HepG2 (cell line): ENCODE data around the gene COMT. TPM values are rescaled to one million over a fixed set of nuclear protein-coding genes. Genes with fewer than 3 reads are reported as not detected.

Experiments used
- ATAC-seq: fragments of 200-7000 bp; cut with Tn5 transposase; 3 replicates; pipeline ENCODE4 v1.9.1; 2020; ENCODE audit warnings: mild to moderate bottlenecking, moderate library complexity
- BruUV-seq: library from RNA; stranded (reverse); fragments of 400-500 nt; replicated peaks from 2 replicates; lab custom pipeline; 2021; lab: Mats Ljungman, UMichigan
- CTCF ChIA-PET: fragments of 300-600 bp; formaldehyde crosslinking; extraction: SDS; loops from one replicate; lab custom pipeline; 2021; ENCODE audit warnings: low total read pairs, inconsistent platforms, low intra/inter-chr PET ratio; lab: Yijun Ruan, JAX
- POLR2A ChIA-PET: fragments of 350-600 bp; sonication (Branson Sonifier 250); formaldehyde crosslinking; loops from one replicate; lab custom pipeline; 2020; ENCODE audit warnings: antibody characterized with exemption, inconsistent platforms; lab: Yijun Ruan, JAX
- DNase-seq: peaks from one replicate; pipeline ENCODE4 v3.0.0-alpha.2; 2015; ENCODE audit warnings: low spot score
- FAIRE-seq: peaks from 3 replicates; lab custom pipeline; 2011; peaks lifted over from hg19 to GRCh38; lab: Jason Lieb, UNC
- H2AFZ ChIP-seq: one replicate; pipeline ENCODE4 v1.6.1; 2011; ENCODE audit warnings: low read length, inconsistent platforms
- H3K27ac ChIP-seq: fragments of 300-600 bp; 3 replicates; pipeline ENCODE4 v1.8.0; 2011; ENCODE audit warnings: mixed run types, mild to moderate bottlenecking, mixed read lengths, low read length, inconsistent platforms; ENCODE audit not compliant: insufficient read depth; ENCODE audit errors: extremely low read length
- H3K27me3 ChIP-seq, 2 experiments: fragments of 200-600 bp in 1 of 2; 2 replicates in 1 of 2; 3 replicates in 1 of 2; pipeline versions ENCODE4 v1.6.0 to v1.8.0; 2011; ENCODE audit warnings: low read length in 2 of 2, mild to moderate bottlenecking in 2 of 2, moderate library complexity in 2 of 2, inconsistent platforms in 1 of 2; ENCODE audit not compliant: insufficient read depth in 2 of 2, control insufficient read depth in 1 of 2
- H3K36me3 ChIP-seq, 2 experiments: fragments of 200-600 bp in 1 of 2; replicated peaks in 1 of 2; 2 replicates in 1 of 2; 3 replicates in 1 of 2; pipeline versions ENCODE4 v1.5.1 to v1.8.0; 2011; ENCODE audit warnings: low read length in 2 of 2, inconsistent platforms in 1 of 2; ENCODE audit not compliant: insufficient read depth in 2 of 2, control insufficient read depth in 1 of 2
- H3K4me1 ChIP-seq: 2 replicates; pipeline ENCODE4 v1.5.1; 2012; ENCODE audit warnings: low read length, inconsistent platforms; ENCODE audit not compliant: insufficient read depth
- H3K4me2 ChIP-seq: 2 replicates; pipeline ENCODE4 v1.6.0; 2011; ENCODE audit warnings: low read depth, low read length, inconsistent platforms
- H3K4me3 ChIP-seq, 3 experiments: fragments of 200-600 bp in 1 of 3; sonication (generic), shearing (Covaris generic) in 1 of 3; replicated peaks in 1 of 3; 2 replicates each; pipeline ENCODE4 v1.5.1; 2011 to 2016; ENCODE audit warnings: low read length in 3 of 3, inconsistent platforms in 2 of 3, low read depth in 2 of 3, mild to moderate bottlenecking in 2 of 3, control low read depth in 1 of 3, mixed read lengths in 1 of 3; ENCODE audit not compliant: insufficient read depth in 1 of 3
- H3K79me2 ChIP-seq: one replicate; pipeline ENCODE4 v1.6.1; 2011; ENCODE audit warnings: low read length, inconsistent platforms; ENCODE audit not compliant: insufficient read depth
- H3K9ac ChIP-seq: 2 replicates; pipeline ENCODE4 v1.6.0; 2011; ENCODE audit warnings: mild to moderate bottlenecking, low read depth, low read length, inconsistent platforms; ENCODE audit not compliant: insufficient read depth
- H3K9me3 ChIP-seq: 2 replicates; pipeline ENCODE4 v1.5.1; 2012; ENCODE audit warnings: mild to moderate bottlenecking, low read length
- H4K20me1 ChIP-seq: 2 replicates; pipeline ENCODE4 v1.6.0; 2011; ENCODE audit warnings: inconsistent platforms, mild to moderate bottlenecking, low read length, moderate library complexity; ENCODE audit not compliant: insufficient read depth
- FOXK2 ChIP-seq: fragments of 450-650 bp; IDR thresholded peaks from 2 replicates; pipeline ENCODE4 v1.6.1; 2016
- HNRNPH1 ChIP-seq: fragments of 200-400 bp; formaldehyde crosslinking; optimal IDR thresholded peaks from 2 replicates; pipeline ENCODE3; 2017; ENCODE audit warnings: mild to moderate bottlenecking, low read depth, low read length
- IKZF5 ChIP-seq: IDR thresholded peaks from 2 replicates; pipeline ENCODE4 v1.6.1; 2018; ENCODE audit warnings: missing genetic modification reagents, mild to moderate bottlenecking, missing compliant biosample characterization
- SMAD3 ChIP-seq: sonication (generic); formaldehyde crosslinking; IDR thresholded peaks from 2 replicates; pipeline ENCODE4 v1.4.0; 2020; ENCODE audit warnings: missing genetic modification reagents
- SRSF4 ChIP-seq: fragments of 200-400 bp; formaldehyde crosslinking; IDR thresholded peaks from one replicate; pipeline ENCODE4 v1.6.1; 2018; ENCODE audit warnings: mild to moderate bottlenecking, low read depth, low read length, moderate library complexity; ENCODE audit not compliant: poor library complexity, severe bottlenecking
- ZFP36L2 ChIP-seq: sonication (generic); formaldehyde crosslinking; IDR thresholded peaks from 2 replicates; pipeline ENCODE4 v1.4.0; 2020; ENCODE audit warnings: missing genetic modification reagents
- ZFP90 ChIP-seq: sonication (generic); formaldehyde crosslinking; IDR thresholded peaks from 2 replicates; pipeline ENCODE4 v1.8.0; 2022; ENCODE audit warnings: missing genetic modification reagents, mild to moderate bottlenecking, inconsistent platforms, borderline replicate concordance
- ZNF33A ChIP-seq: sonication (generic); formaldehyde crosslinking; IDR thresholded peaks from 2 replicates; pipeline ENCODE4 v1.5.1; 2020; ENCODE audit warnings: missing genetic modification reagents, mild to moderate bottlenecking, moderate library complexity, borderline replicate concordance
- ZNF678 ChIP-seq: sonication (generic); formaldehyde crosslinking; IDR thresholded peaks from 2 replicates; pipeline ENCODE4 v1.4.0; 2020; ENCODE audit warnings: mild to moderate bottlenecking, missing genetic modification reagents
- WGBS: methylation state at CpG from one replicate; pipeline ENCODE4 v1.1.6; 2017; ENCODE audit warnings: low lambda C conversion rate; 5-methylcytosine and 5-hydroxymethylcytosine counted together
- in situ Hi-C: cut with HindIII; loops from 2 replicates; pipeline ENCODE4 v1.10.0; 2017; ENCODE audit warnings: low pct_unique_long_range_greater_than_20kb; ENCODE audit not compliant: extremely low pct_ligation_motif_present
- intact Hi-C: fragments of 100-400 bp; cut with micrococcal nuclease; formaldehyde crosslinking; loops from one replicate; pipeline ENCODE4 v1.10.0; 2022; ENCODE audit not compliant: unreplicated experiment
- polyA plus RNA-seq, 8 experiments: library from polyadenylated mRNA; depleted of rRNA in 3 of 8; stranded (reverse) in 7 of 8; unstranded in 1 of 8; fragments of >200 nt; fragmentation: Illumina TruSeq in 4 of 8; extraction: Trizol in 4 of 8; gene quantifications; 2 replicates each; pipeline versions ENCODE4 v1.2.1 to v1.2.3, GENCODE V29; 2011 to 2016; ENCODE audit warnings: low read depth in 4 of 8, missing spikeins in 1 of 8, mixed read lengths in 1 of 8; ENCODE audit not compliant: insufficient read depth in 1 of 8
- total RNA-seq, 5 experiments: library from RNA; depleted of rRNA; stranded (reverse); fragments of >200 nt; fragmentation: Illumina TruSeq; extraction: Trizol; gene quantifications; 2 replicates each; pipeline ENCODE4 v1.2.3, GENCODE V29; 2016; ENCODE audit warnings: low read depth in 1 of 5
- TF ChIP-seq, protein P1 (sequence below): IDR thresholded peaks from 2 replicates; pipeline ENCODE4 v1.6.1; 2016; ENCODE audit warnings: low read depth, missing genetic modification reagents, missing compliant biosample characterization

The COMT gene
- total and polyA plus RNA-seq, 2 of the 13 experiments (the other 11 are each of a cell fraction or from before 2014, with no cell fraction given), result 156 to 162 TPM

GRCh38 chr22:19998232-19998951 is 56.8 kb downstream of the COMT start (continued):
- no peak for TF ChIP-seq IKZF5 (CRISPR knock-in tag)
- no peak for TF ChIP-seq ZNF678 (CRISPR knock-in tag)
- no peak for TF ChIP-seq FOXK2

DNA sequence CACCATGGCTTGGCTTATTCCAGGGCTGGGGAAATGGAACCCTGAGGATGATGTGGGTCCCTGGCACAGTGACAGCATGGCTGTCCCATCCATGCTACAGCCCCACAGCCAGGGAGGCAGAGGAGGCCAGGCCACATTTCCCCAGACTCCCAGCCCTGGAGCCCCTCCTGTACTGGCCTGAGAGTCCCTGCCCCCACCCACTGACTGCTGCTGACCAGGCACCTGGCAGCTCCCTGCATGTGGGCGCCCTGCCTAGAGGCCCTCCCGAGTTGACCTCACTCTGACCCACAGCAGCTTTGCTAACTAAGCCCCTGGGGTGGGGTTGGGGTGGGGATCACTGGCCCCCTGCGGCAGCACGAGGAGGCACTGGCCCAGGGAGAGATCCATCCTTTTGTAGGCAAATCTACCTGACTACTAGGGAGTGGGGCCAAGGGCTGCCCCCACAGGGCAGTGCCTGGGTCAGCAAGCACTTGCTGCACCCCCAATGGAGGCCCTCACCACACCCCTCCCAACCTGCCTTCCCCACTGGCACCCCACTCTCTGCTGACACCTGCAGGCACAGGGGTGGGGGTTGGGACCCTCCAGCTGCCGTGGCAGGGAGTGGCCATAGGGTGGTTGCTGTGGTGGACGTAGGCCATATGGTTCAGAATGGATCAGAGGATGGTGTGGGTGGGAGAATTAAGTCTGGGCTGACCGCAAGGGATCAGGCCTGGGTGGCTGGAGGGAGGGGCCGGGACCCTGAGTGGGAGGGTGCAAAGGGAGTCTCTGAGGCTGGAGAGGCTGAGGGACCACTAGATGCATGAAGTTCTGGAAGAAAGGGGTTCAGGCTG is 57.6 kb downstream of the COMT start:
- POLR2A ChIA-PET, result no interaction called here

More for the DNA sequence above, 57.6 kb downstream of the COMT start:
- H3K9me3 ChIP-seq, result peaks cover 8% of the 10 kb centered on the region
- 0 out of 5 replicates have a peak, but pooled peaks cover 0 to 1% of the 10 kb centered on the region in 2 experiments for H3K27me3 ChIP-seq
- 98% methylated on average over 4 of the region's 8 CpGs for WGBS
- BruUV-seq, result no TSS peak
- H4K20me1 ChIP-seq, result no peaks in the 10 kb centered on the region; the same call in 1 of the 2 replicates
- no peak overlapping the region for H3K27ac ChIP-seq
- H2AFZ ChIP-seq, result no peak overlapping the region
- intact Hi-C loops, result no loop called here
- TF ChIP-seq ZFP36L2, result no peak
- no peak for TF ChIP-seq SRSF4
- no peak for TF ChIP-seq ZFP90
- no peak for TF ChIP-seq SMAD3 (CRISPR knock-in tag)
- TF ChIP-seq, protein P1, sequence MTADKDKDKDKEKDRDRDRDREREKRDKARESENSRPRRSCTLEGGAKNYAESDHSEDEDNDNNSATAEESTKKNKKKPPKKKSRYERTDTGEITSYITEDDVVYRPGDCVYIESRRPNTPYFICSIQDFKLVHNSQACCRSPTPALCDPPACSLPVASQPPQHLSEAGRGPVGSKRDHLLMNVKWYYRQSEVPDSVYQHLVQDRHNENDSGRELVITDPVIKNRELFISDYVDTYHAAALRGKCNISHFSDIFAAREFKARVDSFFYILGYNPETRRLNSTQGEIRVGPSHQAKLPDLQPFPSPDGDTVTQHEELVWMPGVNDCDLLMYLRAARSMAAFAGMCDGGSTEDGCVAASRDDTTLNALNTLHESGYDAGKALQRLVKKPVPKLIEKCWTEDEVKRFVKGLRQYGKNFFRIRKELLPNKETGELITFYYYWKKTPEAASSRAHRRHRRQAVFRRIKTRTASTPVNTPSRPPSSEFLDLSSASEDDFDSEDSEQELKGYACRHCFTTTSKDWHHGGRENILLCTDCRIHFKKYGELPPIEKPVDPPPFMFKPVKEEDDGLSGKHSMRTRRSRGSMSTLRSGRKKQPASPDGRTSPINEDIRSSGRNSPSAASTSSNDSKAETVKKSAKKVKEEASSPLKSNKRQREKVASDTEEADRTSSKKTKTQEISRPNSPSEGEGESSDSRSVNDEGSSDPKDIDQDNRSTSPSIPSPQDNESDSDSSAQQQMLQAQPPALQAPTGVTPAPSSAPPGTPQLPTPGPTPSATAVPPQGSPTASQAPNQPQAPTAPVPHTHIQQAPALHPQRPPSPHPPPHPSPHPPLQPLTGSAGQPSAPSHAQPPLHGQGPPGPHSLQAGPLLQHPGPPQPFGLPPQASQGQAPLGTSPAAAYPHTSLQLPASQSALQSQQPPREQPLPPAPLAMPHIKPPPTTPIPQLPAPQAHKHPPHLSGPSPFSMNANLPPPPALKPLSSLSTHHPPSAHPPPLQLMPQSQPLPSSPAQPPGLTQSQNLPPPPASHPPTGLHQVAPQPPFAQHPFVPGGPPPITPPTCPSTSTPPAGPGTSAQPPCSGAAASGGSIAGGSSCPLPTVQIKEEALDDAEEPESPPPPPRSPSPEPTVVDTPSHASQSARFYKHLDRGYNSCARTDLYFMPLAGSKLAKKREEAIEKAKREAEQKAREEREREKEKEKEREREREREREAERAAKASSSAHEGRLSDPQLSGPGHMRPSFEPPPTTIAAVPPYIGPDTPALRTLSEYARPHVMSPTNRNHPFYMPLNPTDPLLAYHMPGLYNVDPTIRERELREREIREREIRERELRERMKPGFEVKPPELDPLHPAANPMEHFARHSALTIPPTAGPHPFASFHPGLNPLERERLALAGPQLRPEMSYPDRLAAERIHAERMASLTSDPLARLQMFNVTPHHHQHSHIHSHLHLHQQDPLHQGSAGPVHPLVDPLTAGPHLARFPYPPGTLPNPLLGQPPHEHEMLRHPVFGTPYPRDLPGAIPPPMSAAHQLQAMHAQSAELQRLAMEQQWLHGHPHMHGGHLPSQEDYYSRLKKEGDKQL (CRISPR knock-in tag), result no peak
- no peak for TF ChIP-seq ZNF33A (CRISPR knock-in tag)
- no peak for TF ChIP-seq HNRNPH1
- in situ Hi-C loops, result no loop called here
- H3K4me3 ChIP-seq, result no peak overlapping the region
- no peak overlapping the region for H3K9ac ChIP-seq
- ATAC-seq (no peak), FAIRE-seq (no peak), DNase-seq (no peak)
- H3K36me3 ChIP-seq, result peaks cover 1 to 2% of the 10 kb centered on the region in 2 experiments; a peak in 1 of 5 replicates
- H3K4me2 ChIP-seq, result no peak overlapping the region
- CTCF ChIA-PET, result no interaction called here
- H3K4me1 ChIP-seq, result peaks cover 43% of the 10 kb centered on the region
- peaks cover 8% of the 10 kb centered on the region for H3K79me2 ChIP-seq
